Hematopoietic multipotent progenitor cell treated with erythropoietin and hydrocortisone succinate and interleukin-3 and kit ligand, for 15 days (in vitro differentiated cells): Measurements from ENCODE around the gene SPRYD3.
"Not testable (repeated sequence)": the region's sequence is repeated elsewhere in the genome, so short reads cannot be mapped to it uniquely, and the experiment has no call there.

Experiments used
- DNase-seq: peaks from one replicate; pipeline ENCODE4 v3.0.0-alpha.2; 2015; ENCODE audit warnings: low spot score

Gene SPRYD3

GRCh38 chr12:53079226-53080117 lies at the start of gene SPRYD3:
SPRYD3 (minus strand) TSS chr12:53079390; CDS start chr12:53079333, 57 bp downstream.
- peak; percentile 94 for DNase-seq

DNA sequence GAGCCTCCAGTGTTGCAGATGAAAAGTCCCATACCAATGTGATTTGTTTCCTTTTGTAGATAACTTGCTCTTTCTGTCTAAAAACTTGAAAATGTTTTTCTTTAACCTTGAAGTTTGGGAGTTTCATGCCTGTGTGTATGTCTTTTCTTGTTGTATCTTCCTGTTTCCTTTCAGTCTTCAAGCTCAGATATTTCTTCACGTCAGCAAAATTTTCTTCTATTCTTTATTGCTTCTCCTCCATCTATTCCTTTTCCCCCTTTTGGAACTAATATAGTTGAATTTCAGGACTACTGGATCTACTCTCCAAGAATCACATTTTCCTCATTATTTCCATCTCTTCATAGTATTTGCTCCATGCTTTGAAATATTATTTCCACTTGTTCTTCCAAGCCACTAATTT lies 48.0 kb upstream of the SPRYD3 start:
- DNase-seq = no peak

DNA sequence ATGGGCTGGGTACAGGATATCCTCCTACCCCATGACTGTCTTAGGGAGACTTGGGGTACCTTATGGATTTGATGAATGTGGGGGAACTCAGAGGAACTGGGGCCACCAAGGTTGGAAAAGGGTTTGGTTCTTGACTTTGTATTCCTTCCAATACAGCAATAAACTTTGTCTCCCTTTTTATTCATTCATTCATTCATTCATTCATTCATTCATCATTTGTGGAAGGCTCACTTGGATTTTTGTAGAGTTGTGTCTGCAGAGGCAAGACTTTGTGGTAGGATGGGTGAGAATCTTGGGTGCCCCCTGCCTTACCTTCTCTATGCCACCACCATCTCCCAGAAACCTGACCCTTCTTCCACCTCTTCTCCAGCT lies 45.1 kb upstream of the SPRYD3 start:
- no peak for DNase-seq

GRCh38 chr12:53123578-53124351 lies 44.6 kb upstream of the SPRYD3 start:
- no peak for DNase-seq

DNA sequence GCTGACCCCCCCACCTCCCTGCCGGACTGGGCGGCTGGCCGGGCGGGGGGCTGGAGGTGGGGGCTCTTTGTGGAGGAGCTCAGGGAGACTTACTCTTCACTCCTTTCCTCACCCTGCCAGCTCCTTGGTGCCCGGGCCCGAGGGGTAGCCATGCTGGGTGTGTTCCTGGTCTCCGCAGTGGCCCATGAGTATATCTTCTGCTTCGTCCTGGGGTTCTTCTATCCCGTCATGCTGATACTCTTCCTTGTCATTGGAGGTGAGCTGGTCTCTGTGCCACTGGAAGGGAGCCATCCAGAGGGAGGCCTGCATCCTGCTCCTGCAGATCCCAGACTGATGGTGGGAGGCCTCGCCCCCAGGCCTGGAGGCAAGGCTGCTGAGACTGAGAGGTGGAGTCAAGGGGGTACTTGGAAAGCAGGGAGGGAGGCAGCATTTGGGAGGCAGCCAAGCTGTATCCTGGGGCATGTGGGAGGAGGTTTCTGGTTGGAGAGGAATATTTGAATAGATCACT lies 43.8 kb upstream of the SPRYD3 start:
- no peak for DNase-seq

- no peak for DNase-seq
Measured at GRCh38 chr12:53120685-53121525, 41.7 kb upstream of the SPRYD3 start.

DNA sequence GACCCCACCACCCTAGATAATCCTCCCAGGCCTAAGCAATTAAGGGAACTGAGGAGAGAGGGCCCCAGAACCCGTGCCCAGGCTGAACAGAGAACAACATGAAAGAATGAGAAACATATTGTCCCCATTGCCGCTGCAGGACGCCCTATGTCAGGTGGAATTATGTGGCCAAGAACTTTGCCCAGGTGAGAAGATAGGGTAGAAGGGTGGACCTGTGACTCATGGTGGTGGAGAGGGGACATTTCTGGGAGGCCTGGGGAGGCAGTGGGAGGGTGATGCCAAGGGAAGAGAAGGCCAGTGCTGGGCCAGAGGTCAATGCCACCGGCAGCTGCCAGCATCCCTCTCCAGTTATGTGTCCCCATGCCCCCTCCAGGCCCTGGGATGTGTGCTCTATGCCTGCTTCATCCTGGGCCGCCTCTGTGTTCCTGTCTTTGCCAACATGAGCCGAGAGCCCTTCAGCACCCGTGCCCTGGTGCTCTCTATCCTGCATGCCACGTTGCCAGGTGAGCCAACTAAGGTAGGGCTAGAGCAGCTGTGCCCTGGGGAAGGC lies 39.6 kb upstream of the SPRYD3 start:
- no peak for DNase-seq

DNA sequence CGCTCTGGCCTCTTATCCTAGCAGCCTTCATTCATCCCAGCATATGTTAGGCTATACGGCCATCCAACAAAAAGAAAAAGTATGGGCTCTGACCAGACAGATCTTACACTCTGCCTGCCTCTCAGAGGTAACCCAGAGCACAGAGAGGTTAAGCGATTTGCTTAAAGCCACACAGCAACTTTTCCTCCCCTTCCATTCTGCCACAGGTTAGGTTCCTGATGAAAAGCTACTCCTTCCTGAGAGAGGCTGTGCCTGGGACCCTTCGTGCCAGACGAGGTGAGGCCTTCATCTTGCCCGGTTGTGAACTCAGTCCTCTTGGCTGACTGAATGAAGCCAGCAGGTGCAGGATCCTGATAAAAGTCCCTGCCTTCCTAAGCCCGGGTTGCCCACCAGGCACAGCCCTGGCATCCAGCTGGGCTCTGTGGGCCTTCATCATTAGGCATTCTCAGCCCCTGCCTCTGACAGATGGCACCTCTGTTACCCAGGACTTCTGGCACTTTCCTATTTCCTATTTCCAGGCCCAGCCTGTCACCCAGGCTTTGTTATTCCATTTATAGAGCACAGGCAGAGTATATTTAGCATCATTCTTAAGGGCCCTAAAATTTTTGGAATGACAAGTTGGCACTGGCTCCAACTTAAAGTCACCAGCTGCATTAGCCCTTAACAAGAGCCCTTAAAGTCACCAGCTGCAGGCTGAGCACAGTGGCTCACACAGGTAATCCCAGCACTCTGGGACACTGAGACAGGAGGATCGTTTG lies 36.9 kb upstream of the SPRYD3 start:
- no peak for DNase-seq

DNA sequence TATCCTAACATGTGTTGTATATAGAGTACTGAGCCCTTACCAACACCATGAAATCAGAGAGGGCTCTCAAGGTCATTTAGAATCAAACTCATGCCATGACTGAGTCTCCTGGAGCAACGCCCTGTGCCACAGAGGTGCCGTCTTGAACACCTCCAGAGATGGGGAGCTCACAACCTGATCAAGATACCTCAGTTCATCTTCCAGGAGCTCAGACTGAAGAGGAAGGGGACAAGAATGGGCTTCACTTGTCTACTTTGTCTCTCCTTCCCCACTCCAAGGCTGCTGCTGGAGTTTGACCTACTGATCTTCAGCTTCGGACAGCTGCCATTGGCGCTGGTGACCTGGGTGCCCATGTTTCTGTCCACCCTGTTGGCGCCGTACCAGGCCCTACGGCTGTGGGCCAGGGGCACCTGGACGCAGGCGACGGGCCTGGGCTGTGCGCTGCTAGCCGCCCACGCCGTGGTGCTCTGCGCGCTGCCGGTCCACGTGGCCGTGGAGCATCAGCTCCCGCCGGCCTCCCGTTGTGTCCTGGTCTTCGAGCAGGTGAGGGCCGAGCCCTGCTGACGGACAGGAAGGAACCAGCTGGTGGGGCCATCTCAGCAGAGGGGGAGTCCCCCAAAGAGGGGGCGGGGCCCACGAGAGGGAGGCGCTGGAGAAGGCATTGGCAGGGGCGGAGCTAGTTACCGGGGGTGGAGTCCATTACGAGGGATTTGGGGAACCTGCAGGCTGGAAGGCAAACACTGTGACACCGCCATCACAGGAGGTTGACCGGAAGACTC lies 36.1 kb upstream of the SPRYD3 start:
- DNase-seq = no peak

GRCh38 chr12:53113951-53114350 lies 34.8 kb upstream of the SPRYD3 start:
- DNase-seq = no peak

- no peak for DNase-seq
Measured at GRCh38 chr12:53113136-53113705, 34.0 kb upstream of the SPRYD3 start.

DNA sequence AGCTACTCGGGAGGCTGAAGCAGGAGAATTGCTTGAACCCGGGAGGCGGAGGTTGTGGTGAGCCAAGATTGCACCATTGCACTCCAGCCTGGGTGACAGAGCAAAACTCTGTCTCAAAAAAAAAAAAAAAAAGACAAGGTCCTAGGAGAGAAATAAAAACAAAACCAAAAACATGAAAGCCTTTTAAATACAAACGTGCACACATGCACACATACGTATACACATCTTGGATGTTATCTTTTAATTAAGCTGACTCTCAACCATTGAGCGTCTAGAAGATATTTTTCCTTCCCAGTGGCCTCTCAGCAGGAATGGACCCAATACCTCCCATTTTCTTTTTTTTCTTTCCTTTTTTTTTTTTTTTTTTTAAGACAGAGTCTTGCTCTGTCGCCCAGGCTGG lies 33.2 kb upstream of the SPRYD3 start:
- not testable (repeated sequence) for DNase-seq

DNA sequence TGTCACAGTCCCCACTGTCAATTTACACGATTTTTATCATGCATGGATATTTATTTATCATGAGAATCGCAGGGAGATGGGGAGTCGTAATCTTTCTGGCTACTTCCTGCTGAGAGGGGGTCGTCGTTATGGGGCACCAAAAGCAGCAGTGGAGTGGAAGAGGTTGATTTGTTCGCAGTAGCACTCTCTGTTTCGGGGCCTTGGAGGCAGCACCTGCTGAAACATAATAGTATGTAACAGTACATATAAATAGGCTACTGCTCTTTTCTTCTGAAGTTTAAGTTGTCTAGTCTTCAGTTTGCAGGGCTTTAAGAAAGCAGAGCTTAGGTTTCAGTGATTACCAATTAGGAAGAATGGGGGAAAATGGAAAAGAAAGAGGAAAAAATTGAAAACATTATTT lies 27.9 kb upstream of the SPRYD3 start:
- DNase-seq = no peak

GRCh38 chr12:53105712-53106439 lies 26.7 kb upstream of the SPRYD3 start:
- no peak for DNase-seq

DNA sequence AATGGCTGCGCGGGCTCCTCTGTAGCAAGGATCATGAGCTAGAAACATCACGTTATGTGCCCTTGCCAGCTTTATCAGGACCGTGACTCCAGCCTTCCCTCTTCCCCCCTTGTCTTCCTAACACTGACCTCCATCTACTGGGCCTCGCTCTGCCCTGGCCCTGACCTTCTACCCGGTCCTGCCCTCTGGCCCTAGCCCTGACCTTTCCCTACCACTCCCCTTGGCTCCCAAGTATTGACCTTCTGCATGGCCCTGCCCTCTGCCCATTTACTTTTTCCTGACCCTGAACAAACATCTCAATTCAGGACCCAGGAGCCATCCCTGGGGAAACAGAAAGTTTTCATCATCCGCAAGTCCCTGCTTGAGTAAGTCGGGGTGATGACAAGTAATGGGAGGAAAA lies 26.1 kb upstream of the SPRYD3 start:
- no peak for DNase-seq

DNA sequence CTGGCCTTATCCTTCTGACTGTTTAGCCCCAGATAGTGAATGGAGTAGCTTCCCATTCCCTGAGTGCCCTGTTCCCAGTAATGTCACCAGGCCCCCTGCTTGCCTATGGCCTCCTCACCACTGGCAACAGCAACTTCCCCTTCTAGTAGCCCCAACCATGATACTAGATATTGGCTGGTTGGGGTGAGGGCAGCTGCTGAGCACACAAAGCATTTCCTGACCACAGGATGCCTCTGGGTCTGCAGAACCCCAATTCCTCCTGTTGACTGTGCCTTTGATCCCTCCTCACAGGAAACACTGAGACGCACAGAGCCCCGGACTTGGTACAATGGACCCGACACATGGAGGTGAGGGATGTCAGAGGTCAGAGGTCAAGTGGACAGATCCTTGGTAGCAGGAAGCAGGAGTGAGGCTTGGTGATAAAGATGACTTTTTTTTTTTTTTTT lies 24.7 kb upstream of the SPRYD3 start:
- DNase-seq = no peak

DNA sequence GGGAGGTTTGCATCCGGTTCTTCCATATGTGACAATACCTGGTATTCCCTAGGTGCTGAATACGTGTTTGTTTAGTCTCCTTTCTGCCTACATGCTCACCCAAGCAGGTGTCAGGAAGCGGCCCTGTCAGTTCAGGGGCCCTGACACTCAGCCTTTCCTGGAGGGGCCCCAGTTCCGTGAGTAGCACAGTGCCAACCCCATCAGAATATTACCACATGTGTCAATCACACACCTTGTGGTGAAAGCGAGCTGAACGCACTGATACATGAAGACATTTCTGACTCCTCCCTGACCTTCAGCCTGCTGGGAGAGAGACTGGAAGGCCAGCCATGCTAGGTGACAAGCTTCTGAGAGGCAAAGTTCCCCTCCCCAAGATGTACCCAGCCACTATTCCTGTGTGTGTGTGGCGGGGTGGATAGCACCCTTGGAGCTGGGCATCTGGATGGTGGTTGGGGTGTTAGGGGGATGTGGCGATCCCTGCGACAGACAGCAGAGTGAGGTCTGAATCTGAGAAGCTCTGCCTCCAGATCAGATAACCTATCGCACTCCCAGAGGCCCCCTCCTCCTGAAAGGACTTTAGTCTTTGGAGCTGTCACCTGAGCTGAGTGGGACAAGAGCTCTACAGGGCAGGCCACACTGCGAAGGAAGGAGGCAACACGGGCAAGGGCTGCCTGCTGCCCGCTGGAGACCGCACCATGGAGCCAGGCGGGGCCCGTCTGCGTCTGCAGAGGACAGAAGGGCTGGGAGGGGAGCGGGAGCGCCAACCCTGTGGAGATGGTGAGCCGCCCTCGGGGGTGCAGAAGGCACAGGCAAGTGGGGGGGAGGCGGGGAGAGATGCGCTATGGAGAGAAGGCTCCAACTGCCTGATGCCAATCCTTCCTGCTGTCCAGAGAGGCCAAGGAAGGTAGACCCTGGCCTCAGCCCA lies 24.0 kb upstream of the SPRYD3 start, which contains the start of gene SOAT2:
Gene SOAT2 (plus strand): TSS at position 604 of the 925 bp plus-strand sequence. CDS start 92 bp downstream, at position 696.
- no peak for DNase-seq
